Adrenal gland (tissue), 12 donors: ENCODE measurements around the gene APOL6. TPM values are rescaled to one million over a fixed set of nuclear protein-coding genes. Genes with fewer than 3 reads are reported as not detected.

ENCODE experiments used
- DNase-seq, 7 donors: peaks; one replicate each; pipeline ENCODE4 v3.0.0-alpha.2; 2019 to 2020
- H3K27ac ChIP-seq, 5 donors: fragments of 200-600 bp; sonication (generic) in 4 of 5; 1 replicate in 3 of 5; 2 replicates in 2 of 5; pipeline versions ENCODE4 v1.5.1 to v1.8.0; 2016 to 2020; ENCODE audit warnings: mild to moderate bottlenecking in 1 of 5
- H3K27me3 ChIP-seq: fragments of 200-600 bp; 2 replicates; pipeline ENCODE4 v1.8.0; 2021
- H3K36me3 ChIP-seq, 2 donors: fragments of 200-600 bp; replicated peaks in 1 of 2; 1 replicate in 1 of 2; 2 replicates in 1 of 2; pipeline versions ENCODE4 v1.5.1 to v1.8.0; 2018 to 2022
- H3K4me1 ChIP-seq, 2 donors: fragments of 200-600 bp; replicated peaks in 1 of 2; 1 replicate in 1 of 2; 2 replicates in 1 of 2; pipeline versions ENCODE4 v1.5.1 to v1.8.0; 2018 to 2021
- H3K4me3 ChIP-seq, 4 donors: fragments of 200-600 bp; sonication (generic) in 3 of 4; one replicate each; pipeline ENCODE4 v1.5.1; 2016 to 2018
- H3K9me3 ChIP-seq, 3 donors: fragments of 200-600 bp; sonication (generic) in 1 of 3; replicated peaks in 1 of 3; 1 replicate in 2 of 3; 2 replicates in 1 of 3; pipeline versions ENCODE4 v1.5.1 to v1.8.0; 2016 to 2021
- CTCF ChIP-seq, 6 experiments: fragments of 450-650 bp in 4 of 6; fragments of 200-600 bp in 2 of 6; sonication (generic) in 1 of 6; IDR thresholded peaks; 1 replicate in 5 of 6; 2 replicates in 1 of 6; pipeline versions ENCODE4 v1.5.1 to v1.8.0; 2016 to 2021; ENCODE audit warnings: antibody characterized with exemption in 6 of 6, mild to moderate bottlenecking in 2 of 6, moderate library complexity in 1 of 6
- POLR2A ChIP-seq, 2 donors: fragments of 450-650 bp; IDR thresholded peaks; one replicate each; pipeline ENCODE4 v1.6.1; 2017; ENCODE audit warnings: antibody characterized with exemption in 2 of 2, mild to moderate bottlenecking in 2 of 2, moderate library complexity in 1 of 2
- WGBS, 4 donors: extraction: QIAGEN DNeasy Blood & Tissue Kit in 2 of 4; methylation state at CpG; one replicate each; pipeline versions ENCODE4 v1.1.5 to v1.1.7; 2013 to 2017; 5-methylcytosine and 5-hydroxymethylcytosine counted together
- intact Hi-C, 2 donors: fragments of 100-400 bp; cut with DNase I; formaldehyde crosslinking; loops; one replicate each; pipeline versions ENCODE4 v1.14.1 to v1.15.0; 2022 to 2023
- polyA plus RNA-seq, 3 donors: library from polyadenylated mRNA; stranded (reverse); fragments of 200-250 nt in 2 of 3; fragments of 350-450 nt in 1 of 3; fragmentation: Illumina TruSeq in 1 of 3; extraction: RNeasy Lipid Tissue Mini Kit (QIAGEN cat#74804) in 1 of 3; gene quantifications; one replicate each; pipeline ENCODE4 v1.2.3, GENCODE V29; 2013 to 2014
- total RNA-seq, 9 donors: library from RNA; depleted of rRNA in 4 of 9; stranded (reverse); fragments of >200 nt in 4 of 9; fragments of 120-200 nt in 1 of 9; fragmentation: NEBNext Ultra II Directional in 1 of 9; extraction: Animal tissue kit (Norgen Biotek cat#: 25700) in 1 of 9; gene quantifications; one replicate each; pipeline versions ENCODE4 v1.1.0 to v1.2.4, GENCODE V29; 2013 to 2023
- donor health status: healthy with polysubstance abuse.
- donor health status: Bipolar disorder and iron deficiency.
- donor health status: DM: yes; HTN: yes; CAD: no.
- donor health status: DM: no; HTN: no; CAD: no.
- donor health status: DM: no; HTN: no; CAD: no.
- donor health status: DM: yes; HTN: yes; CAD: no.

Gene APOL6
- total and polyA plus RNA-seq, 12 donors = 6.5 to 37.9 (median 18.5) TPM

- H3K27ac ChIP-seq = no peak overlapping the region
- H3K9me3 ChIP-seq = no peaks in the 10 kb centered on the region
- DNase-seq = peak in 1 of 7 donors; percentile 3
- 77 to 91% (median 88%) methylated on average over 18 of the region's 18 CpGs for WGBS, 4 donors
- intact Hi-C loops = loop anchor here in 1 of 2 donors (10.0 kb wide), 1 partner anchor 111 kb away; no protein-coding TSS in a partner anchor
- H3K4me3 ChIP-seq = no peak overlapping the region
- TF ChIP-seq CTCF (IDR thresholded peaks at IDR 0.05) (no peak), POLR2A (IDR thresholded peaks at IDR 0.05) (no peak)
- no peaks in the 10 kb centered on the region for H3K27me3 ChIP-seq
- no peaks in the 10 kb centered on the region for H3K4me1 ChIP-seq
- H3K36me3 ChIP-seq = no peaks in the 10 kb centered on the region
Observed at GRCh38 chr22:35633520-35633919, 14.7 kb upstream of the APOL6 start.

- H3K27me3 ChIP-seq = no peaks in the 10 kb centered on the region
- no peak for TF ChIP-seq CTCF (IDR thresholded peaks at IDR 0.05)
- TF ChIP-seq POLR2A (IDR thresholded peaks at IDR 0.05) = no peak
- no peaks in the 10 kb centered on the region for H3K36me3 ChIP-seq
- intact Hi-C loops = loop anchor here in 1 of 2 donors (10.0 kb wide), 1 partner anchor 111 kb away; no protein-coding TSS in a partner anchor
- WGBS, 4 donors = 74 to 79% (median 78%) methylated on average over 5 of the region's 5 CpGs
- H3K27ac ChIP-seq = no peak overlapping the region
- DNase-seq = peak in 1 of 7 donors; percentile 8
- peaks cover 0 to 5% of the 10 kb centered on the region in 2 donors for H3K4me1 ChIP-seq
- no peak overlapping the region for H3K4me3 ChIP-seq
- H3K9me3 ChIP-seq = no peaks in the 10 kb centered on the region
Observed at GRCh38 chr22:35634015-35634414, 14.2 kb upstream of the APOL6 start.

- DNase-seq = peak in 1 of 7 donors; percentile 1
- Histone ChIP-seq H3K9me3 (no peaks in the 10 kb centered on the region), H3K36me3 (no peaks in the 10 kb centered on the region), H3K4me1 (peaks cover 0 to 9% of the 10 kb centered on the region in 2 donors), H3K27me3 (no peaks in the 10 kb centered on the region), H3K4me3 (no peak overlapping the region), H3K27ac (no peak overlapping the region)
- no peak for TF ChIP-seq CTCF (IDR thresholded peaks at IDR 0.05)
- TF ChIP-seq POLR2A (IDR thresholded peaks at IDR 0.05) = no peak
- 62 to 83% (median 81%) methylated on average over 3 of the region's 3 CpGs for WGBS, 4 donors
- intact Hi-C loops = loop anchor here in 1 of 2 donors (10.0 kb wide), 1 partner anchor 110 kb away; no protein-coding TSS in a partner anchor
Observed at GRCh38 chr22:35634943-35635540, 13.2 kb upstream of the APOL6 start.

DNA sequence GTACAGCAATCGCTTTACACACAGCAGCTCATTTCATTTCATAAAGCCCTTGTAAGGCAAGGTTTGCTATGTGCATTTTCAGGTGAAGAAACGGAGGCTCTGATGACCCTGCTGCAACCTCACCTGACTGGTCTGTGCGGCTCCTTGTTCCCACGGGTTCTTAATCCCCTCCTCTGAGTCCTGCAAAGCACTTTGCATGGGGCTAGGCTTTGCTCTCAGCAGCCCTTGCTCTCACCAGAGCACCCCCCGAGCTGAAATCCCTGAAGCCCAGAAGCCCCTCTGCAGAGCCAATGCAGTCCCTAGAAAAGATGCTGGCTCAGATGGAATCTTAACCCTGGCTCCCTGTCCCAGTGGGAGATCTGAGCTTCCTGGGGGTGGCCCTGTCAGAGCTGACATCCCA, 11.0 kb upstream of the APOL6 start:
- H3K4me3 ChIP-seq = no peak overlapping the region
- H3K27ac ChIP-seq = peak overlapping the region in 1 of 5 donors; percentile 76
- H3K4me1 ChIP-seq = peaks cover 0 to 10% of the 10 kb centered on the region in 2 donors
- H3K36me3 ChIP-seq = no peaks in the 10 kb centered on the region
- DNase-seq = no peak
- WGBS, 4 donors = 75 to 88% (median 81%) methylated on average over 4 to 5 of the region's 5 CpGs
- TF ChIP-seq CTCF (IDR thresholded peaks at IDR 0.05) (no peak), POLR2A (IDR thresholded peaks at IDR 0.05) (no peak)
- H3K27me3 ChIP-seq = no peaks in the 10 kb centered on the region
- H3K9me3 ChIP-seq = no peaks in the 10 kb centered on the region
- intact Hi-C loops = loop anchor here in 1 of 2 donors (10.0 kb wide), 1 partner anchor 108 kb away; no protein-coding TSS in a partner anchor
